ENCODE measurements around the gene TBCD. TPM values are rescaled to one million over a fixed set of nuclear protein-coding genes. Genes with fewer than 3 reads are reported as not detected.

The TBCD gene
- total RNA-seq, 2 experiments from 2014 or later, result 71.8 to 75.3 TPM

DNA sequence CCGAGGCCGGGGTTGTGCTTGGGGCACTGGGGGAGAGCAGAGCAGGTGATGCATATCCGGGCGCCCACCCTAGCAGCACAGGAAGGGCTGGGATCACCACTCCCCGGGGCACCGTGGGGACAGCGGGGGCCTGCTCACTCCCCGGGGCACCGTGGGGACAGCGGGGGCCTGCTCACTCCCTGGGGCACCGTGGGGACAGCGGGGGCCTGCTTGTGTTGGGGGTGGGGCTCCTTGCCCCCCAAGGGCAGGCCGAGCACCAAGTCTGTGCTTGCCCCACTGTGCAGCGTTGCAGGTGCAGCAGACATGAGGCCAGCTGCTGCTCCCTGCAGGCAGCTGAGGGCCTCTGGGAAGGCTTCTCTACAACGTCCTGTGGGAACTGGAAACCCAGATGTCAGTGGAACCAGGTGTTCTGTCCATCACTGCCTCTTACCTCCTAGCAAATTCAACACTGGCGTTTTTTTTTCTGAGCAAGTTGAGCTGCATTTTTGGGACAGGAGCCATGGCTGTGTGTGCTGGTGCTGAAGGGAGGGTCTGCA, 112.9 kb downstream of the TBCD start:
- intact Hi-C loops (cut with micrococcal nuclease), result loop anchor here (1.0 to 10.0 kb wide), 5 partner anchors 13 to 370 kb away; no protein-coding TSS in a partner anchor
- no peak for DNase-seq
- Mint-ChIP-seq H3K27ac (peak overlapping the region; percentile 93), H3K4me3 (peak overlapping the region; percentile 57), H3K9me3 (no peaks in the 10 kb centered on the region), H3K36me3 (ENCODE audit: low read depth) (peaks cover under 1% of the 10 kb centered on the region), H3K27me3 (ENCODE audit: low read depth) (no peaks in the 10 kb centered on the region), H3K4me1 (ENCODE audit: low read depth) (peaks cover 68% of the 10 kb centered on the region)
- CTCF ChIA-PET, result interaction anchor here (0.6 to 1.6 kb wide), 2 partner anchors 11 to 34 kb away, joined by 3 to 5 read pairs; no protein-coding TSS in a partner anchor

DNA sequence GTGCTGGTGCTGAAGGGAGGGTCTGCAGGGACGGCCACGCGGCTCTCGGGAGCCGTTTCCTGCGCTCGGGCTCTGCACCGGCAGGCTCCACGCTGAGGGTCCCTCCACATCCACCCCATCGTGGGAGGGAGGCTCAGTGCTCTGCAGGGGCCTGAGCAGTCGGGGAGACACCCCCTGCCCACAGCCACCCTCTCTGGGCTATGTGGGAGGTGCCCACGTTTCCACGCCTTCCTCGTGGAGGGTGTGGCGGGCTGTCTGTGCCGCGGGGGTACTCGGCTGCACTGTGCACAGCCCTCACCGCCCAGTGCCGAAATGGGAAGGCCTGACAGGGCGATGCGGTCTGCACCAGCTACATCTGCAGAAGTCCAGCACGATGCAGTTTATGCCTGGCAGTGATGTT, 113.4 kb downstream of the TBCD start:
- no peak for DNase-seq
- CTCF ChIA-PET, result interaction anchor here (0.6 to 1.6 kb wide), 2 partner anchors 11 to 33 kb away, joined by 3 to 5 read pairs; no protein-coding TSS in a partner anchor
- peaks cover 65% of the 10 kb centered on the region for H3K4me1 Mint-ChIP-seq (ENCODE audit: low read depth)
- peaks cover 5% of the 10 kb centered on the region for H3K36me3 Mint-ChIP-seq (ENCODE audit: low read depth)
- intact Hi-C loops (cut with micrococcal nuclease), result loop anchor here (2.0 to 10.0 kb wide), 2 partner anchors 18 to 370 kb away; no protein-coding TSS in a partner anchor
- no peaks in the 10 kb centered on the region for H3K27me3 Mint-ChIP-seq (ENCODE audit: low read depth)
- H3K9me3 Mint-ChIP-seq, result no peaks in the 10 kb centered on the region
- no peak overlapping the region for H3K4me3 Mint-ChIP-seq
- H3K27ac Mint-ChIP-seq, result no peak overlapping the region

- Mint-ChIP-seq H3K4me3 (no peak overlapping the region), H3K36me3 (ENCODE audit: low read depth) (peaks cover 10% of the 10 kb centered on the region), H3K27me3 (ENCODE audit: low read depth) (no peaks in the 10 kb centered on the region), H3K9me3 (no peaks in the 10 kb centered on the region), H3K4me1 (ENCODE audit: low read depth) (peaks cover 68% of the 10 kb centered on the region), H3K27ac (no peak overlapping the region)
- no peak for DNase-seq
- intact Hi-C loops (cut with micrococcal nuclease), result loop anchor here (2.0 to 10.0 kb wide), 2 partner anchors 17 to 371 kb away; no protein-coding TSS in a partner anchor
- CTCF ChIA-PET, result interaction anchor here (1.6 kb wide), 1 partner anchor 10 kb away, joined by 5 read pairs; no protein-coding TSS in a partner anchor
These were observed 114.0 kb downstream of the TBCD start for GRCh38 chr17:82865774-82866395.

DNA sequence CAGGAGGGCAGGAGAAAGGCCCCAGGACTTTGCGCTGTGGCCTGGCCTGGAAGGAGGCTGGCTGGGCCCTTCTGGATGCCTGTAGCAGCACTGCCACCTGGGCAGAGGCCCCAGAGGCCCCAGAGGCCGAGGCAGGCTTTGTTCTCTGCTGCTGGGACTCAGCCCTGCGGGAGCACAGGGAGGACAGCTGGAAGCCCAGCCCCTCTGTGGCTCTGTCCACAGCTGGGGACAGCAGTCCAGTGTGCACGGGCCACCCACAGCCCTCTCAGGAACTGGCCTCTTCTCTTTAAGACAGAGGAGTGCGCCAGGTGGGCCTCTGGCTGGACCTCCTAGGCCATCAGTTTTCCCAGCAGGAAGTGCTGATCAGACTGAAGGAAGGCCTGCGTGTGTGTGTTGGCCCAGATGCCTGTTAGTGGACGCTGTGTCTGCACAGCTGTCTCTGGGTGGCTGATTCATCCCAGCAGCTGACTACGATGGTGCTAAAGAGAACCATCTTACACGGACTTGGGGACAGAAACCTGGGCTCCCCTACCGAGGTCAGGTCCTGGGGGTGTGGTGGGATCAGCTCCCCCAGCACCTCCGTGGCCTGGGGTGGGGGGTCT, 114.8 kb downstream of the TBCD start:
- no peak overlapping the region for H3K4me3 Mint-ChIP-seq
- H3K36me3 Mint-ChIP-seq (ENCODE audit: low read depth), result peaks cover 11% of the 10 kb centered on the region
- peaks cover 66% of the 10 kb centered on the region for H3K4me1 Mint-ChIP-seq (ENCODE audit: low read depth)
- no peak overlapping the region for H3K27ac Mint-ChIP-seq
- intact Hi-C loops (cut with micrococcal nuclease), result loop anchor here (10.0 kb wide), 1 partner anchor 372 kb away; no protein-coding TSS in a partner anchor
- no peaks in the 10 kb centered on the region for H3K27me3 Mint-ChIP-seq (ENCODE audit: low read depth)
- no peak for DNase-seq
- H3K9me3 Mint-ChIP-seq, result no peaks in the 10 kb centered on the region
- CTCF ChIA-PET, result interaction anchor here (1.6 kb wide), 1 partner anchor 10 kb away, joined by 5 read pairs; no protein-coding TSS in a partner anchor

DNA sequence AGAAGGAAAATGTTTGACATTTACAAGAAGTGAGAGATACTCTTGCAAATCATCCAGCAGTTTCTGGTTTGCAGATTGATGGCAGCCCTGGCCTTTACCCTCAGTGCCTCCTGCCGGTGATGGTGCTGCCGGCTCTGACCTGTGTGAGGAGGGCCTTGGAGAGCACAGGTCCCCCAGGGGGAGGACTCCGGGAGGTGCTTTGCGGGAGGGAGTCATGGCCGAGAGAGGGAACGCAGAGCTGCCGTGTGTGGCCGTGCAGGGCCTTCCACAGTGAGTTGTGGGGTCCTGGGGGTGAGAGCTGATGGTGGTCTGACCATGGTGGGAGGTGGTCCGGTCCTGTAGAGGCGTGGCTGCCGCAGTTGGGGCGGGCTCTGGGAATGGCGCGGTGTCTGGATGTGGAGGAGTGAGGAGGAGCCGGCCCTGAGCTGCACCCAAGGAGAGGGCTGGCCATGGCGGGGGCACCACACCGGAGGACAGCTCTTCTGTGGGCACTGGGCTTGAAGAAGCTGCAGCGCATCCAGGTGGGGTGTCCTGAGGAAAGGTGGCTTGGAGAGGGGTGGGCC, 116.0 kb downstream of the TBCD start:
- Mint-ChIP-seq H3K27me3 (ENCODE audit: low read depth) (no peaks in the 10 kb centered on the region), H3K9me3 (no peaks in the 10 kb centered on the region), H3K27ac (no peak overlapping the region), H3K4me3 (no peak overlapping the region), H3K4me1 (ENCODE audit: low read depth) (peaks cover 57% of the 10 kb centered on the region), H3K36me3 (ENCODE audit: low read depth) (peaks cover 15% of the 10 kb centered on the region)
- intact Hi-C loops (cut with micrococcal nuclease), result loop anchor here (10.0 kb wide), 1 partner anchor 373 kb away; no protein-coding TSS in a partner anchor
- DNase-seq, result no peak
- CTCF ChIA-PET, result no interaction called here

DNA sequence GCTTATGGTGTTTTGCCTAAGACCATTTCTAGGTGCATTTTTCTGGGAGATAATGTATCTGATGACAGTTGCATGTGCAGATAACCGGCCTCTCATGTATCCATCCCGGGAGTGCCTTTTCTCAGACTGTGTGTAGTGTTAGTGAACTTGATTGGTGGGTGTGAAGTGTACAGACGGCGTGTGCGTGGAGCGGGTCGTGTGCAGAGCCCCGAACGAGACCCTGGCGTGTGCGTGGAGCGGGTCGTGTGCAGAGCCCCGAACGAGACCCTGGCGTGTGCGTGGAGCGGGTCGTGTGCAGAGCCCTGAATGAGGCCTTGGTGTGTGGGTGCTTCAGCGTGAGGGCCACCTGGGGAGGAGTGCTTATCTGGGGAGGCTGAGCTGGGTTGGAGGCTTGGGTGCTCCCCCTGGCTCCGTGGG, 116.9 kb downstream of the TBCD start:
- Mint-ChIP-seq H3K36me3 (ENCODE audit: low read depth) (peaks cover 15% of the 10 kb centered on the region), H3K4me3 (no peak overlapping the region), H3K27ac (no peak overlapping the region), H3K9me3 (no peaks in the 10 kb centered on the region), H3K27me3 (ENCODE audit: low read depth) (no peaks in the 10 kb centered on the region), H3K4me1 (ENCODE audit: low read depth) (peaks cover 48% of the 10 kb centered on the region)
- CTCF ChIA-PET, result interaction anchor here (0.6 kb wide), 1 partner anchor 34 kb away, joined by 3 read pairs; no protein-coding TSS in a partner anchor
- intact Hi-C loops (cut with micrococcal nuclease), result loop anchor here (10.0 kb wide), 1 partner anchor 374 kb away; no protein-coding TSS in a partner anchor
- no peak for DNase-seq

GRCh38 chr17:82869536-82869935, 117.7 kb downstream of the TBCD start:
- CTCF ChIA-PET, result interaction anchor here (0.6 to 1.3 kb wide), 2 partner anchors 35 to 101 kb away, joined by 3 read pairs; no protein-coding TSS in a partner anchor
- DNase-seq, result no peak
- Mint-ChIP-seq H3K36me3 (ENCODE audit: low read depth) (peaks cover 15% of the 10 kb centered on the region), H3K4me3 (no peak overlapping the region), H3K9me3 (no peaks in the 10 kb centered on the region), H3K27ac (no peak overlapping the region), H3K27me3 (ENCODE audit: low read depth) (no peaks in the 10 kb centered on the region), H3K4me1 (ENCODE audit: low read depth) (peaks cover 40% of the 10 kb centered on the region)
- intact Hi-C loops (cut with micrococcal nuclease), result loop anchor here (10.0 kb wide), 1 partner anchor 375 kb away; no protein-coding TSS in a partner anchor

- no peak overlapping the region for H3K27ac Mint-ChIP-seq
- no peak for DNase-seq
- H3K27me3 Mint-ChIP-seq (ENCODE audit: low read depth), result no peaks in the 10 kb centered on the region
- CTCF ChIA-PET, result interaction anchor here (1.3 kb wide), 1 partner anchor 102 kb away, joined by 3 read pairs; no protein-coding TSS in a partner anchor
- H3K36me3 Mint-ChIP-seq (ENCODE audit: low read depth), result peaks cover 15% of the 10 kb centered on the region
- H3K4me3 Mint-ChIP-seq, result no peak overlapping the region
- H3K4me1 Mint-ChIP-seq (ENCODE audit: low read depth), result peaks cover 36% of the 10 kb centered on the region
- H3K9me3 Mint-ChIP-seq, result no peaks in the 10 kb centered on the region
- intact Hi-C loops (cut with micrococcal nuclease), result no loop called here
These were observed 118.2 kb downstream of the TBCD start for GRCh38 chr17:82870091-82870491.

DNA sequence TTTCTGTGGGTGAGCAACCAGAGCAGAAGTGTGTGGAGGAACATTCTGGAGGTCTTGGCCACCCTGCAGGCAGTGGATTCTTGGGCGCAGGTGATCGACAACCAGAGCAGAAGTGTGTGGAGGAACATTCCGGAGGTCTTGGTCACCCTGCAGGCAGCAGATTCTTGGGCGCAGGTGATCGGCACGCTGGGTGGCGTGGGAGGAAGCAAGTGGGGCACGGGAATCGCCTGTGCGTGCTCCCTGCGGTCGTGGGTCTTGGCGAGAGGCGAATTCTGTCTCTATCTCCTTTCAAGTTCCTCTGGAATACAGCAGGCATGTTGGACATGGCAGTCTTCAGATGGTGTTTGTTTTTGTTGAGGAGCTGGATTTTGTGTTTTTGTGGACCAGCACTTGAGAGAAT, 118.7 kb downstream of the TBCD start:
- H3K4me3 Mint-ChIP-seq, result no peak overlapping the region
- CTCF ChIA-PET, result interaction anchor here (1.0 to 1.3 kb wide), 2 partner anchors 26 to 102 kb away, joined by 3 read pairs; no protein-coding TSS in a partner anchor
- H3K4me1 Mint-ChIP-seq (ENCODE audit: low read depth), result peaks cover 32% of the 10 kb centered on the region
- DNase-seq, result no peak
- no peaks in the 10 kb centered on the region for H3K27me3 Mint-ChIP-seq (ENCODE audit: low read depth)
- H3K9me3 Mint-ChIP-seq, result no peaks in the 10 kb centered on the region
- peaks cover 17% of the 10 kb centered on the region for H3K36me3 Mint-ChIP-seq (ENCODE audit: low read depth)
- intact Hi-C loops (cut with micrococcal nuclease), result no loop called here
- H3K27ac Mint-ChIP-seq, result peak overlapping the region; percentile 31

- DNase-seq, result peak; percentile 68
- Mint-ChIP-seq H3K36me3 (ENCODE audit: low read depth) (peaks cover 20% of the 10 kb centered on the region), H3K27ac (peak overlapping the region; percentile 36), H3K4me3 (no peak overlapping the region), H3K4me1 (ENCODE audit: low read depth) (peaks cover 28% of the 10 kb centered on the region), H3K9me3 (no peaks in the 10 kb centered on the region), H3K27me3 (ENCODE audit: low read depth) (no peaks in the 10 kb centered on the region)
- intact Hi-C loops (cut with micrococcal nuclease), result no loop called here
- CTCF ChIA-PET, result interaction anchor here (1.0 to 1.2 kb wide), 2 partner anchors 25 to 46 kb away, joined by 3 read pairs; no protein-coding TSS in a partner anchor
These were observed 119.4 kb downstream of the TBCD start for GRCh38 chr17:82871056-82871775.

GRCh38 chr17:82871776-82872561, 120.1 kb downstream of the TBCD start:
- Mint-ChIP-seq H3K27me3 (ENCODE audit: low read depth) (no peaks in the 10 kb centered on the region), H3K4me3 (no peak overlapping the region), H3K4me1 (ENCODE audit: low read depth) (peaks cover 33% of the 10 kb centered on the region), H3K36me3 (ENCODE audit: low read depth) (peaks cover 20% of the 10 kb centered on the region), H3K27ac (no peak overlapping the region), H3K9me3 (no peaks in the 10 kb centered on the region)
- DNase-seq, result no peak
- intact Hi-C loops (cut with micrococcal nuclease), result no loop called here
- CTCF ChIA-PET, result interaction anchor here (1.2 kb wide), 1 partner anchor 46 kb away, joined by 3 read pairs; no protein-coding TSS in a partner anchor
